HUDEP-2 (cell line): ENCODE measurements around the gene ZNF503.
"Not testable (repeated sequence)": the region's sequence is repeated elsewhere in the genome, so short reads cannot be mapped to it uniquely, and the experiment has no call there.

Experiments used
- DNase-seq, 76 experiments: peaks; one replicate each; lab custom pipeline; 2025; ENCODE audit not compliant: unreplicated experiment in 76 of 76; lab: John Stamatoyannopoulos, UW

Gene ZNF503

GRCh38 chr10:75395932-75396630 lies 5.5 kb downstream of the ZNF503 start:
- no peak for DNase-seq

GRCh38 chr10:75395066-75395931 lies 6.3 kb downstream of the ZNF503 start:
- DNase-seq: peak in 15 of 76 experiments; percentile 2 to 37 (median 11)

- DNase-seq: no peak
Observed at GRCh38 chr10:75394221-75394620, 7.3 kb downstream of the ZNF503 start.

- no peak for DNase-seq
Observed at GRCh38 chr10:75392744-75393143, 8.8 kb downstream of the ZNF503 start.

GRCh38 chr10:75392271-75392670 lies 9.3 kb downstream of the ZNF503 start:
- no peak for DNase-seq

- DNase-seq: no peak
Observed at GRCh38 chr10:75390178-75390577, 11.4 kb downstream of the ZNF503 start.

GRCh38 chr10:75388082-75388481 lies 13.5 kb downstream of the ZNF503 start:
- no peak for DNase-seq

GRCh38 chr10:75386128-75386527 lies 15.4 kb downstream of the ZNF503 start:
- no peak for DNase-seq

- no peak for DNase-seq
Observed at GRCh38 chr10:75379817-75380216, 21.7 kb downstream of the ZNF503 start.

GRCh38 chr10:75379212-75379724 lies 22.3 kb downstream of the ZNF503 start:
- no peak for DNase-seq

GRCh38 chr10:75378379-75378778 lies 23.2 kb downstream of the ZNF503 start:
- peak in 2 of 76 experiments; percentile 11 to 28 for DNase-seq

GRCh38 chr10:75377869-75378268 lies 23.7 kb downstream of the ZNF503 start:
- DNase-seq: peak in 25 of 76 experiments; percentile 3 to 57 (median 17)

GRCh38 chr10:75375838-75376237 lies 25.7 kb downstream of the ZNF503 start:
- no peak for DNase-seq

GRCh38 chr10:75371010-75371409 lies 30.6 kb downstream of the ZNF503 start:
- no peak for DNase-seq

GRCh38 chr10:75369838-75370237 lies 31.7 kb downstream of the ZNF503 start:
- not testable (repeated sequence) for DNase-seq

- DNase-seq: no peak
Observed at GRCh38 chr10:75367901-75368300, 33.7 kb downstream of the ZNF503 start.

- DNase-seq: no peak
Observed at GRCh38 chr10:75367021-75367487, 34.5 kb downstream of the ZNF503 start.

GRCh38 chr10:75363431-75363830 lies 38.1 kb downstream of the ZNF503 start:
- DNase-seq: no peak

- DNase-seq: not testable (repeated sequence)
Observed at GRCh38 chr10:75359876-75360275, 41.7 kb downstream of the ZNF503 start.

- DNase-seq: no peak
Observed at GRCh38 chr10:75358835-75359421, 42.6 kb downstream of the ZNF503 start.

GRCh38 chr10:75358132-75358531 lies 43.4 kb downstream of the ZNF503 start:
- no peak for DNase-seq
